NCI-H1694 (cell line): ENCODE results near the gene FUT1.
"Not testable (repeated sequence)": the region's sequence is repeated elsewhere in the genome, so short reads cannot be mapped to it uniquely, and the experiment has no call there.

ENCODE experiments used
- DNase-seq: peaks from one replicate; lab custom pipeline; 2025; lab: John Stamatoyannopoulos, UW

The FUT1 gene

DNA sequence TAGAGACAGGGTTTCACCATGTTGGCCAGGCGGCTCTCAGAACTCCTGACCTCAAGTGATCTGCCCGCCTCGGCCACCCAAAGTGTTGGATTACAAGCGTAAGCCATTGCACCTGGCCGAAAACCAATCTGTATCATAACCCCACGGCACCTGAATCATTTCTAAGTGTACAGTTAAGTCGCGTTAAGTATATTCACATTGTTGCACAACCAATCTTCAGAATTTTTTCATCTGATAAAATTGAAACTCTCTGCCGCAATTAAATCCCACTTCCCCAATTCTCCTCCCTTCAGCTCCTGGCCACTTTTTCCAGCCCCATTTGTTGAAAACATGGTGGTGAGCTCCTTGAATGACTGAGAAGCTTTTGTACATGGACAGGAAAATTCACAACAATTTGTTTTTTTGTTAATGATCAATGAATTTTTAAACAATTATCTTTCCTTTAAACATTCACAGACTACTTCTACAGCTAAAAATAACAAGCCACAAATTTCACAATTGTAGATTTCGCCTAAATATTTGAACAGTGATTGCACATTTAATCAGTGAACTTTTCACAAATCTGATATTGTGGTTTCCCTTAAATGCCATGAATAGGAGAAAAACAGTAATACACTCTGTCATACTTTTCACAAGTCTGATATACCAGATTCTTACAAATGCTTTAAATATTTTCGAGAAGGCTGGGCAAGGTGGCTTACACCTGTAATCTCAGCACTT lies 16.7 kb upstream of the FUT1 start:
- DNase-seq: no peak

DNA sequence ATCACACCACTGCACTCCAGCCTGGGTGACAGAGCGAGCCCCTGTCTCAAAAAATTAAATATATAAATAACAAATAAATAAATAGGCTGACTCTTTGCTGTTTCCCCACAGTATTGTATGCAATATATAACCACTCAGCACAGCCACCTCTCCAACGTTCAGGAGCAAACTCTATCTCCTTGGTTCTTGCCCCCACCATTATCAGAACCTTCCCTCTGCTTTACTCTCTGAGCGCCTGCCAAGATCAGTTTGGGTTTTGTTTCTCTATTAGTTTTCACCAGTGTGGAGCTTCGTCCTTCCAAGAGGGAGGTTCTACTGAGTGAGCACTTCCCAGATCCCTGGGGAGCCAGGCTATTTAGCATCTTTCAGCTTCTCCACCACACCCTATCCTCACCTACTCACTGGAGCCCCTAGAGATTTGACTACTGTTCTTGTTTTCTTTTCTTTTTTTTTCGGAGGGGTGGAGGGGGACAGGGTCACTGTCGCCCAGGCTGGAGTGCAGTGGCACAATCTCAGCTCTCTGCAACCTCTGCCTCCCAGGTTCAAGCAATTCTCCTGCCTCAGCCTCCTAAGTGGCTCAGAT lies 15.8 kb upstream of the FUT1 start:
- DNase-seq: not testable (repeated sequence)

DNA sequence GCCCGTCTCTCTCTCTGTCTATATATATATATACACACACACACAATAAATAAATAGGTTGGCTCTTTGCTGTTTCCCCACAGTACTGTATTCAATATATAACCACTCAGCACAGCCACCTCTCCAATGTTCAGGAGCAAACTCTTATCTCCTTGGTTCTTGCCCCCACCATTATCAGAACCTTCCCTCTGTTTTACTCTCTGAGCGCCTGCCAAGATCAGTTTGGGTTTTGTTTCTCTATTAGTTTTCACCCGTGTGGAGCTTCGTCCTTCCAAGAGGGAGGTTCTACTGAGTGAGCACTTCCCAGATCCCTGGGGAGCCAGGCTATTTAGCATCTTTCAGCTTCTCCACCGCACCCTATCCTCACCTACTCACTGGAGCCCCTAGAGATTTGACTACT lies 13.4 kb upstream of the FUT1 start:
- not testable (repeated sequence) for DNase-seq

DNA sequence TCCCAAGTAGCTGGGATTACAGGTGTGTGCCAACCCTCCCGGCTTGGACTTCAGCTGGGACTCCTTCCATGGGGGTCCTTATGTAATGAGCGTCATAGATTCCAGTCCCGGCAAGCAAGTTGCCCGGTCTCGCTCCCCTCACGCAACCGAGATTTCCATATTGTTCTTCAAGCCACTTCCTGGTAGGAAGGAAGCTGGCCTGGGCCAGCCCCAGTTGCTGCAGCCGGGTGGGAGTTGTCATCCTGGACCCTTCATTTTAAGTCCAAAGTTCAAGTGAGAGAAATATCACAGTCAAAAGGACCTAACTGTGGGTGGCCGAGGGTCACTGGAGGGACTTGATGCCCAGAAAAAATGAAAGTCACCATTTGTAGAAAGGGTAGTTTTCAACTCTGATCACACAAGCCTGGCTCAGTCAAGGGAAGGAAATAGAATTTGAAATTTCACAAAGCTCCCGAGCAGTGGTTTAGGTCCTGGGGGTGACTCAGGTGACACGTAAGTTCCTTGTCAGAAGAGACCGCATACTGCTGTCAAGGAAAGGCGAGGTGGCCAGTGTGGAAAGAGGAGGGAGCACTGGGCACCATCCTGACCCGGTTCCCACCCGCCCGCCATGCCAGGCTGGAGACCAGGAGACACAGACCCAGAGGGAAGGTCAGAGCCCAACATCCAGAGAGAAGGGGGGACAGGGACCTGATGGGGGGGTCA lies 8.2 kb upstream of the FUT1 start:
- DNase-seq: no peak

DNA sequence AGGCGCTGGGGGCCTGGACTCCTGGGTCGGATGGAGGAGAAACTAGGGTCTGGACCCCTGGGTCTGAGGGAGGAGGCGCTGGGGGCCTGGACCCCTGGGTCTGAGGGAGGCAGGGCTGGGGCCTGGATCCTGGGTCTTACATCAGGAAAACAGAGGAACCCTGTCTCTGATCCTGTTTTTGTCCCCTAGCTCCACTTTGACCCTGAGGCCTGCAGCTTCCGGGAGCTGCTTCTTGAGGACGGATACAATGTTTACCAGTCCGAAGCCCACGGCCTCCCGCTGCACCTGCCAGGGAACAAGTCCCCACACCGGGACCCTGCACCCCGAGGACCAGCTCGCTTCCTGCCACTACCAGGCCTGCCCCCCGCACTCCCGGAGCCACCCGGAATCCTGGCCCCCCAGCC lies 5.3 kb upstream of the FUT1 start:
- no peak for DNase-seq

DNA sequence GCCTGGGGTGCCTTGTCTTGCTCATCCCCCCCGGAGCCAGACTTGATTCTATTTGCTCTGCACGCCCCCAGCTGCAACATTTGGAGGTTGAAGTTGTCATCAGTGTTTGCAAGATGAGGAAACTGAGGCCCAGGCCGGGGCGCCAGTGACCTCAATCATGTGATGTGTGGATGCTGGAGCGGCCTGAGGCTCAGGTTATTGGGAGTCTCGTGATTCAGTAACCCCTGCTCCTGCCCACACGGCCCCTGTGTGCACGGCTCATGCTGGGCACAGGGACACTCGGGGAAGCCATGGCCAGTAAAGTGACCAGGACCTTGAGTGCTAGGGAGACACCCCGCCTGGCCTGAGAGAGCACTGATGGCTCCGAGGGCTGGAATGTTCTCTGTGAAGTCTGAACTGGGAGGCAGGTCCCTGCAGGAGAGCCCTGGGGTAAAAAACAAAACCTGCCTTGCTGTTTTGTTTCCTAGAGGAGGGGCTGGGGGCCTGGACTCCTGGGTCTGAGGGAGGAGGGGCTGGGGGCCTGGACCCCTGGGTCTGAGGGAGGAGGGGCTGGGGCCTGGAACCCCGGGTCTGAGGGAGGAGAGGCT lies 4.7 kb upstream of the FUT1 start:
- DNase-seq: no peak

DNA sequence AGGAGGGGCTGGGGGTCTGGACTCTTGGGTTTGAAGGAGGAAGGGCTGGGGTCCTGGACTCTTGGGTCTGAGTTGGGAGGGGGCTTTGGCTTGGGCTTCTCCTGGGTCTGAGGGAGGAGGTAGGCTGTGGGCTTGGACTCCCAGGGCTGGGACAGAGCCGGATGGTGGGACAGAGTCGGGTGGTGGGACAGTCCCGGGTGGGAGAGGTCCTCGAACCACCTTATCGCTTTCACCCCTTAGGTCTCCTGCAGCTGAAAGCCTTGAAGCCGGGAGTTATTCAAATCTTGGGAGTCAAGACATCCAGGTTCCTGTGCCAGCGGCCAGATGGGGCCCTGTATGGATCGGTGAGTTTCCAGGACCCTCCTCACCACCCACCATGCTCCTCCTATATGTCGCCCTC lies 4.2 kb upstream of the FUT1 start:
- DNase-seq: no peak

DNA sequence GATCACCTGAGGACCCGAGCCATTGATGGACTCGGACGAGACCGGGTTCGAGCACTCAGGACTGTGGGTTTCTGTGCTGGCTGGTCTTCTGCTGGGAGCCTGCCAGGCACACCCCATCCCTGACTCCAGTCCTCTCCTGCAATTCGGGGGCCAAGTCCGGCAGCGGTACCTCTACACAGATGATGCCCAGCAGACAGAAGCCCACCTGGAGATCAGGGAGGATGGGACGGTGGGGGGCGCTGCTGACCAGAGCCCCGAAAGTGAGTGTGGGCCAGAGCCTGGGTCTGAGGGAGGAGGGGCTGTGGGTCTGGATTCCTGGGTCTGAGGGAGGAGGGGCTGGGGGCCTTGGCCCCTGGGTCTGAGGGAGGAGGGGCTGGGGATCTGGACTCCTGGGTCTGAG lies 3.8 kb upstream of the FUT1 start:
- no peak for DNase-seq

DNA sequence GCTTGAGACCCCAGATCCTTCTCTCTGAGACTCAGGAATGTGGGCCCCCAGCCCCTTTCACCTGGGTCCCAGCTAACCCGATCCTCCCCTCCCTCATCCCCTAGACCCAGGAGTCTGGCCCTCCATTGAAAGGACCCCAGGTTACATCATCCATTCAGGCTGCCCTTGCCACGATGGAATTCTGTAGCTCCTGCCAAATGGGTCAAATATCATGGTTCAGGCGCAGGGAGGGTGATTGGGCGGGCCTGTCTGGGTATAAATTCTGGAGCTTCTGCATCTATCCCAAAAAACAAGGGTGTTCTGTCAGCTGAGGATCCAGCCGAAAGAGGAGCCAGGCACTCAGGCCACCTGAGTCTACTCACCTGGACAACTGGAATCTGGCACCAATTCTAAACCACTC lies 3.3 kb upstream of the FUT1 start:
- DNase-seq: no peak

DNA sequence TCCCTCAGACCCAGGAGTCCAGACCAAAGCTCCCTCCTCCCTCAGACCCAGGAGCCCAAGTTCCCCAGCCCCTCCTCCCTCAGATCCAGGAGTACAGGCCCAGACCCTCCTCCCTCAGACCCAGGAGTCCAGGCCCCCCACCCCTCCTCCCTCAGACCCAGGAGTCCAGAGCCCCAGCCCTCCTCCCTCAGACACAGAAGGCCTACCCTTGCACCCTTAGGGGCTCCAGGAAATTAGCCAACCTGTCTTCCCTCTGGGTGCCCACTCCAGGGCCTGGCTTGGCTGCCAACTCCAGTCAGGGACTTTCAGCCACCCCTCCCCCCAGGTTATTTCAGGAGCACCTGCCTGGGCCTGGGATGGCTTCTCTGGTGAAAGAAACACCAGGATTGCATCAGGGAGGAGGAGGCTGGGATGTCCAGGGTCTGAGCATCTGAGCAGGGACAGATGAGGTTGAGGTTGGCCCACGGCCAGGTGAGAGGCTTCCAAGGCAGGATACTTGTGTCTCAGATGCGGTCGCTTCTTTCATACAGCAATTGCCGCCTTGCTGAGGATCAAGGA lies 2.7 kb upstream of the FUT1 start, which contains the start of gene FGF21:
Gene FGF21 (plus strand): TSS at position 441 of the 558 bp plus-strand sequence. CDS start 713 bp downstream, outside the sequence.
- DNase-seq: no peak

DNA sequence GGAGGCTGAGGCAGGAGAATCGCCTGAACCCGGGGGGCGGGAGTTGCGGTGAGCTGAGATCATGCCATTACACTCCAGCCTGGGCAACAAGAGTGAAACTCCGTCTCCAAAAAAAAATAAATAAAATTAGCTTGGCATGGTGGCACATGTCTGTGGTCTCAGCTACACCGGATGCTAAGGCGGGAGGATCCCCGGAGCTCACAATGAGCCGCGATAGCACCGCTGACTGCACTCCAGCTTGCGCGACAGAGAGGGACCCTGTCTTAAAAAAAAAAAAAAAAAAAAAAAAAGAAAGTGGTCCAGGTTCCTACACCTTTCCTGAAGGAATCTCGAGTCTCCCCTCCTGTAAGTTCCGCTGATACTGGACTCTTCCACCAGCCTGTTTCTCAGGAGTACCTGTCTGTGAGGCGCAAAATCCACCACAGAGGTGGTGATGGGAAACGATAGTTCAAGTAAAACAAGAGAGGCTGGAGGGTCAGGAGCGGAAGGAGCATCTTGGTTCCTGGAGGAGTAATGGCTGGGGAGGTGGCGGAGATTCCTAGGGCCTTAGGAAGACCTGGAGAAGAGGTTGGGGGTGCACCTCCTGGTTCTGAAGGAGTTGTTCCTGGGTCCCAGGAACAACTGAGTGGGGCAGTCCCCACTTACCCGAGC lies 471 bp downstream of the FUT1 start:
- DNase-seq: no peak

DNA sequence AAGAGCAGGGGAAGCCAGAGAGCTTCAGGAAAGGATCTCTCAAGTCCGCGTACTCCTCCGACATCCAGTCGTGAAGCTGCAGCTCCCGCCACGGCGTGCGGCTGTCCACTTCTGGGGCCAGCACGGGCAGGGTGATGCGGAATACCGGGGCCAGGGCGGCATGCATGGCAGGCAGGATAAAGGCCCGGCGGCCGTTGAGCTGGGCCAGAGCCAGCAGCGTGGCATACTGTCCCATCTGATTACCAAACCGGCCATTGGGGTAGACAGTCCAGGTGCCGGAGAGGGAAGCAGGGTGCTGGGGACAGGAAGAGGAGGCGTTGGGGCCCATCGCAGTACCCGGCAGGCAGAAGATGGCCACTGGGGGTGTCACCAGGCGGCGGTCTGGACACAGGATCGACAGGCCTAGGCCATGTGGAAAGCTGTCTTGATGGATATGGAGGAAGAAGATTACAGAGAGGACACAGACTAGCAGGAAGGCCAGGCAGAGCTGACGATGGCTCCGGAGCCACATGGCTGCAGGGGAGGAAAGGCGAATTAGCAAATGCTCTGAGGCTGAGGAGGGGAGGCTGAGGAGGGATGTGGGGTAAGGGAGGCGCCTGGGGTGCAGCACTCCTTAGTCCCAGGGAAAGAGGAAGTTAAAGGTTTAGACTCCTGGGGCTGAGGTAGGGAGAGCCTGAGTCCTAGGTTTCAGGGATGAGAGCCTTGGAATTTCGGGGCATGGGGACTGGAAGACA lies 1.5 kb downstream of the FUT1 start:
- DNase-seq: no peak

DNA sequence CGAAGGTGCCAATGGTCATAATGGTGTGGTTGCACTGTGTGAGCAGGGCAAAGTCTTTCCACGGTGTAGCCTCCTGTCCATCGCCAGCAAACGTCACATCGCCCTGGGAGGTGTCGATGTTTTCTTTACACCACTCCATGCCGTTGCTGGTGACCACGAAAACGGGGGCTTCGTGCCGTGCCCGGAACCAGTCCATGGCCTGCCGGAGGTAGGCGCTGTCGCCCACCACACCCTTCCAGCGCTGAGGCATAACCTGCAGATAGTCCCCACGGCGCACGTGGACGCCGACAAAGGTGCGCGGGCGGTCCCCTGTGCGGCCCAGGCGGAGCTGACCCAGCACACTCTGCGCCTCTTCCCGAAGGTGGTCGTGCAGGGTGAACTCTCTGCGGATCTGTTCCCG lies 2.1 kb downstream of the FUT1 start:
- DNase-seq: no peak

DNA sequence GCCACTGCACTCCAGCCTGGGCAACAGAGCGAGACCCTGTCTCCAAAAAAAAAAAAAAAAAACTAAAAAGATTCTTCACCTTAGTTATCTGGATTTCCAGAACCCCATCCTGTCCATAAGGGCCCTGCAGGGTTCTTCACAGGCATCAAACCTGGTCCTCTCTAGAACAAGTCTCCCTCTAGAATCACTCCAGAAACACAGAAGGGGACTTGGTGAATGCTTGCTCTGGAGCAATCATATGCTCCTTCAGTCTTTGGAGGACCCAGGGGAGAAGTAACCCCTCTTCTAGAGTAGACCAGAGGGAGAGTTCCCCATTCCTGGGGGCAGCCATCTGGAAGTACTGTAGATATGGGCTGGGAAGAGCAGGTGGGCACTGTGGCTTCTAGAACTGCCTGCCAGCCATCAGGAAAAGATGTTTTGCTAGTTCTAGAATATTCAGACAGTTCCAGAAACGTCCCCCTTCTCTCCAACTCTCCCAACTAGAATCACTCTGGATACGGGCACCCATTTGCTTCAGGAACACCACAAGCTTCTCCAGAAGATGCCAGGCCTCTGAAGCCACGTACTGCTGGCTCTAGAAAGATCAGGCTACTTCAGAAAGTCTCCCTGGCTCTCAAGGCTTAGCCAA lies 2.8 kb downstream of the FUT1 start:
- no peak for DNase-seq

DNA sequence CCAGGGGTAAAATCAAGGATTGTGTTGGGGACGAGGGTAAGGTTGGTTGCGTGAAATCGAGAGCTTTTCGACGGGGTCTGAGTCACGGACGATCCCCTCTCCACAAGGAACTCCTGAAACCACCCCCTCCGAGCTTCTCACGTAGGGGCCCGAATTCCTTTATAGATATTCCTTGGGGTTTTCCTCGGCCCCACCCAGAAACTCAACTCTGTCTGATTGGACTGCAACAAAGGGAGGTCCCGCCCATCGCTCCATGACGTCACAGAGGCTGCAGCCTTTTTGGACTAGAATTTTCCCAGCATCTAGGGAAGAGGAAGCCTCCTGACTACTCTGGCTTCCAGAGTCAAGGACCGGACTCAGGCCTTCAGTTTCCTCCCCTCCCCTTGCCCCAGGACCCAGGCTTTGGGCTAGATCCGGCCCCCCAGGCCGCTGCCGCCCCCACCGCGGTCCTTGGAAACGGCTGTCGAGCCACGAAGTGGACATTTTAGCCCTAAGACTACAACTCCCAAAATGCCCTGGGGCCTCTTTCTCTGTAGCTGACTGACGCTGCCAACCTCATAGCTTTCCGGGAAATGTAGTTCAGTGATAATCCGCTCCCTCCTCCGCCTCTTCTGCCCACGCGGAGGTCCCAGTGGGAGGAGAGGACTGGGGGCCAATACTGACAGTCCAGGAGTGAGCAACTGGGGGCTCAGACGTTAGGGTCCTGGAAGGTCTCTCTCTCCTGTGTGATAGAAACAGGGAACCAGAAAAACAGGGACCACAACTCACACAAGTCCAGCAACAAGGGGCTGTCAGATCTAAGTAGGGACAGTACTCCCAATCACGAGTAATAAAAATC lies 5.5 kb downstream of the FUT1 start, which contains the start of gene IZUMO1:
Gene IZUMO1 (minus strand): TSS at position 172 of the 838 bp plus-strand sequence. CDS start 1,050 bp downstream, outside the sequence.
- peak; percentile 77 for DNase-seq

DNA sequence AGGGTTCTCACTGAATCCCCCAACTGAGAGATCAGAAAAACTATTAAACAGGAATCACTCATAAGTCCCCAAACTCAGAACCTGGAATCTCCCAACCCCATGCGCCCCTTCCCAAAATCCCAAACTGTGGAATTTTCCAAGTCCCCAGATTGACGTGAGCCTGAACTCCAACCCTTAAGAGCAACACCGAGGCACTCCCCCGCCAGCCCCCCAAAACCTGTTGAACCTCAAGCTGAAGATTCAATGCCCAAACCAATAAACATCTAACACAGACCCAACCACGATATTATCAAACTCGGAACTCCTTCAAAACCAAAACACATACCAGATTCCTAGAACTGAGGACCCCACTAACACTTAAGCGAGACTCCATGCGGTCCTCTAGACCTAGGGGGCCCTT lies 6.3 kb downstream of the FUT1 start:
- no peak for DNase-seq

DNA sequence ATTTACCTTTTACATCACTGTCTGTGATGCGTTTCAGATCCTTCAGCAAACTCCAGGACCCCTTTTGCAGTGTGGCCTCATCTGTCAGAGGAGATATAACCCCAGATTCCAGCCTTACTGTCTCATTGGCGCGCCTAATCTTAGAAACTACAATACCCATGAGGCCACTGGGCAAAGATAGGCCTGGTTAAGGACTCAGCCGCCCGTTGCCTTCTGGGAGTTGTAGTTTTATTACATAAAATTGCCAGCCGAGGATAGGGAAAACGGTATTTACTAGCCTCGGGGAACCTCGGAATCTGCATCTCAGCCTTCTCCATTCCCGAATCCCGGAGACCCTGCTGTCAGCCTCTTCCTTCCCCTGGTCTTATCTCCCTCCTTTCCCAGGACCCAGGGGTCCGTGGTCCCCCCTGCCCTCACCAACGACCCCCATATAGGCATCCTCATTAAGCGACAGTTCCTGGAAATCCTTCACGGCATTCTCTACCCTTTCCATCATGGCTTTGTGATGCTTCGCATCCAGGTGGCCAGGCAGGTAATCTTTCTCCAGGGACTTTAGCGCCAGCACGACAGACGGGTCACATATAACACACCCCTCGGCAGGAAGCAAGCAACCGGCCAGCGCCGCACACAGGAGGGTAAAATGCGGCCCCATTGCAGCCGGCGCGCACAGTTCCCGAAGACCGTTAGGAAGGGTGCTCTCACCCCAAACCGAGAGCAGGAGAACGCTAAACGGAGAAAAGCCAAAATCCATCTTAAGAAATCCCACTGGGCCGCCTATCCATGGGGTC lies 7.0 kb downstream of the FUT1 start:
- DNase-seq: peak; percentile 84

DNA sequence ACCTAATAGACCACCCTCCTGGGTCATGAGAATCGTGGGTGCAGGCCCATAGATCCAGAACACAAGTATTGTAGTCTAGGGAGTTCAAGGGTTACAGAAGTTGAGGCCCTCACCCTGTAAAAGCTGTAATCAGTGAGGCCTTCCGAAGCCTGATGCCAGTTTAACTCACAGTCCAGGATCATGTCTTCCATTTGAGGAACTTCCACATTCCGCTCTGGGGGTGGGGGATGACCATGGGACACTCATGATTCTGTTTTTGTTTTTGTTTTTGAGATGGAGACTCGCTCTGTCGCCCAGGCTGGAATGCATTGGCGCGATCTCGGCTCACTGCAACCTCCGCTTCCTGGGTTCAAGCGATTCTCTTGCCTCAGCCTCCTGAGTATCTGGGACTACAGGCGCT lies 10.3 kb downstream of the FUT1 start:
- DNase-seq: no peak
